GM21737 (cell line): ENCODE data around the gene ITGA6.

ENCODE experiments used
- ATAC-seq: cut with Tn5 transposase; IDR thresholded peaks from one replicate; pipeline ENCODE4 v1.9.1; 2021; ENCODE audit warnings: mild to moderate bottlenecking, moderate library complexity; ENCODE audit not compliant: unreplicated experiment

The ITGA6 gene

DNA sequence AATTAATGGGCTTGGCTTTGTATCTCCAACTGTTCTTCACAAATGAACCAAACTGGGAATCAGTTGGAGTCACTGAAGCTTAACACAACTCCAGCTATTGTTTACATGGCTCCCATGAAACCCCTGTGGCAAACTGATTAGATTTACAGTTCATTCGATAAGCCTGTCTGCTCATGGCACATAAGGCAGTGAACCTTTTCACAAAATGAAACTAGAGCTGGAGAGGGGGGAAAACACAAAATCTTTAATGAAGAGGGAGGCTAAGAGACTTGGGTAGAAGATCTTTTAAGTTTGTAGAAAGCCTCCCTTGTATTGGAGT, 11.6 kb upstream of the ITGA6 start:
- no peak for ATAC-seq

DNA sequence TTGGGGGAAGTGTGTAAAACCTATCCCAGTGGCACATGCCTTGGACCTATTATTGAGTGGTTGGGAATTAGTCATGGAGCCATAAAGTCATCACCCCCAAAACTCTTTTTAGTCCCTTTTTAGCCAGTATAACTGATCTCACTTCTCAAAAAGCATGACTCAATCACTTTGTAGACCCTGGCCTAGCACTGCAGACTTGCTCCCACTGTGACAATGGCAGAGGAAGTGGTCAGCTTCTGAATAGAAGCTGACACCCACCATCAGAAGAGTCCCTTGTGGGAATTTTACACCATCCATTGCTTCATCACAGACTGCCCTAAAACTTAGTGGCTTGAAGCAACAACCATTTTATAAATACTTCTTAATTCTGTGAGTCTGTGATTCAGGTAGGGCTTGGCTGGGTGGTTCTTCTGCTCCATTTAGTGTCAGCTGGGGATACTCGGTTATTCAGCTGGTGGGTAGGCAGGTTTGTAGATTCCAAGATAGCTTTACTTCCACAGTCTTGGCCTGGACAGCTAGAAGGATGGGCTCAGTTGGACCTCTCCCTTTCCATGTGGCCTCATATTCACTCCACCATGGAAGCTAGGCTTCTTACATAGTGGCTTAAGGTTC, 10.8 kb upstream of the ITGA6 start:
- no peak for ATAC-seq

DNA sequence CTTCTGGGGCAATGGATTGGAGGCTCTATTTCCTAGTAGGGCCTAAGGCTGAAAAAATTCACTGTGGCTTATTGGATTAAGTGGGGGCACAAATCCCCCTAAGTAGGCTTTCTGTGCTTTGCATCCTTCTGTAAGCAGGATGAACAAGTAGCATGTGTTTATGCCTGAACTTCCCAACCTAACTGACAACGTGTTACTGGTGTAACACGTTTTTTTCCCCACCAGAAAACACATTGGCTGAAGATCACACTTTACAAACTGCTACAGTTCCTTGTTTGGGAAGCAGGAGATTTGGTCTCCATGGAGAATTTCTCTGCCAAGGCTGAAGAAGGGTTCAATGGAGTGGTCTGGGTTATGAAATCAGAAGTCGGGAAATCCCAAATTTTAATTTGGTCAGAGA, 7.2 kb upstream of the ITGA6 start:
- ATAC-seq, result no peak

DNA sequence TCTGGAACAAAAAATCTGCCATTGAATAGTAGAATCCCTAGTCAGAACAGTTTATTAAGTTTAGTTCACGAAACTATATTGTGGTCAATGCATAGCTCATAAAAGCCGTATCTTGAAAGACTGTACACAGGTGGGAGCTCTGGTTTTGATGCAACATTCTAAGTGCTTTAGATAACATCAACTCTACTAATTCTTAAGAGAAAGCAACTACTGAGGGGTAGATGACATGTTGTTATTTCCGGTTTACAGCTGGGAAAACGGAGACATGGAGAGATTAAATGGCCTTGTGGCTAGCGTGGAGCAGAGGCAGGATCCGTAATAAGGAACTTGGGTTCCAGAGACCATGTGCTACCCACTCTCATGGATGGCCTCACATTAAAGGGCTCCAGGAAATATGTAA, 4.2 kb upstream of the ITGA6 start:
- ATAC-seq, result no peak

DNA sequence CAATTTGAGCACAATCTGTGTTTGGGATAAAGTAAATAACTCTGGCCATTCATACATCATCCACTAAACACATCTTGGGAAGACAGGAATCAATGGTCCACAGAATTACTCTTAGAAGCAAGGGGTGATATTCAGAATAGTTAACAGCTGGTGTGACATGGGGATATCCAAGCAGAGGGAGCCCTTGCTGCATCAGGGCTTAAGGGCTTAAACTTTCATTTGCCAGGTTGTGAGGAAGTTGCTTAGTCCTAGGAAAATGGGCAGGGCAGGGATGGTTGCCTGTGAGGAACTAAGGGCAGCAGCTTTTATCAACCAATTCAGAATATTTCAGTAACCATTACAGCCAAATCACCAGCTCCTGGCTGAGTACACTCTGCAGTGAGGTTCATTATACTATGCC, 2.0 kb upstream of the ITGA6 start:
- ATAC-seq, result no peak

DNA sequence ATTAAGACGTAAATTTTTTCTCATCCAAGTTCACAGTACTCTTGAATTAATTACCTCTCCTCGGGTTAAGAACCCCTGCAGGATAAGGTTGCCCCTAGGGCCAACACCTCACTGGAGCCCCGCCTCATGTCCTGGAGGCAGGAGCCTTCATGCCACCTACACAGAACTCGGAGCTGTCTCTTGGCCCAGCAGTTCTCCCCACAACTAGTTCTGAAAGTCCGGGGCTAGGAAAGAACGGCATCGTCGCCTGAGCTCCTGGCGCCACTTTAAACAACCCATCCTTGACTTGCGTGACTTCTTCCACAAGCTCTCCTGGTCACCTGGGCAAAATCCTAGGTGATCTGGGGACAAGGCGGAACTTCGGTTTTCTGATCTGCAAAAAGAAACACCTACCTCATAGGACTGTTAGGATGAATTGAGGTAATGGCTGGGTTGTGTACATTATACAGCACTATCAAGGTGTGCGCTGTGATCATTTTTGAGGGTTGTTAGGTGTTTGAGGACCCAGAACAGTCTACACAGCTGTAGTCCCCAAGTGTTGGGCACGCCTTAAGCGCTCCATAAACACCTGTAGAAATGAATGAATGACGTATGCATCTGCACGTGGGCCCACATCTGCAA, 641 bp upstream of the ITGA6 start:
- no peak for ATAC-seq

DNA sequence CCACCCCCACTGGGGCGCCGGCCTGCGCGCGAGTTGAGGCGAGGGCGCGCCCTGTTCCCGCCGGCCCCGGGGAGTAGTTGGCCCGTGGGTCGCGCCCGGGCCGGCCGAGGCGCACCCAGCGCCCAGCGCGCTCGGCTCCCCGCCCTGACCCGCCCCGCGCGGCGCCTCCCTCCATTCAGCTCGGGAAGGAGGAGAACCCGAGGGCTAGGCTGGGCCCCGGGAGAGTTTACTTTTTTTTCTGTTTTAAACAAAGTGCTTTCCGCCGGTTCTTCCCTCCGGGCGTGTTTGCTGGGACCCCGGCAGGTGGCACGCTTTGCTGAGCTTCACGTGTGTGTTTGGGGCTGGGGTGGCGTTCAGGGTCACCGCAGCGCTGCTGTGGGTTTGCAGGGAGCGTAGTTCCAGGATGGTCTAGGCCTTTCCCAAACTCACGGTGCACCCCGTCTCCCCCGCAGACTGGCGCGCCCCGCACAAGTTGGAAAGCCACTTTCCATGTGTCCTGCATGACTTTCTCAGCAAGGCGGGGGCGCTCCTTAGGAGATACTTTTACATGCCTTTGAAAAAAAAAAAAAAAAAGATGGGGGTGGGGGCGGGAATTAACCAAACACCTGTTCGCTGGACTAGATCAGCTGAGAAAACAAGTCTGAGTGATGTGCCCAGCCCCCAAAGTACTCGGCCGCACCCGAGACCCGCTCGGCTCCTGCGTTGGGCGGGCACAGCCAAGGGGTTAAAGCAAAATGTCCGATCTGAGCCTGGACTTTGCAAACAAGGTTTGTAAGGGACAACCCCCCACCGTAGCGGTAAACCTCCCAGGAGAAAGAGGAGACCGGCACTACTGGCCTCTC, 825 bp downstream of the ITGA6 start:
- no peak for ATAC-seq

DNA sequence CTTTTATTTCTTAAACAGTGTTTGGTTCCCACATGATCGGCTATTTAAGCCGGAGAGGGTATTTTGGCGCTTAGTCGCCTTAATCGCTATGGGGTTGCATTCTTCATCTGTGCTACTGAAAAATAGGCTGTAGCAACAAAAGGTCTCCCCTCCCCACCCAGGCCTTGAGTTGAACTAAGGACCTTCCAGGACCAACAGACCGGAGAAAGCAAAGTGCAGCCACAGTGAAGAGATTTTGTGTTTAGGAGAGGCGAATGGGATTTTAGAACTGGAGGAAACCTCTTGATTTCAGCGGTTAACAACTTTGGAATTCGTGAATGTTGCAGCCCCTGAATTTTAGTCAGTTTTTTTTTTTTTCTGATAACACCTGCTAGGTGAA, 1.4 kb downstream of the ITGA6 start:
- ATAC-seq, result no peak

DNA sequence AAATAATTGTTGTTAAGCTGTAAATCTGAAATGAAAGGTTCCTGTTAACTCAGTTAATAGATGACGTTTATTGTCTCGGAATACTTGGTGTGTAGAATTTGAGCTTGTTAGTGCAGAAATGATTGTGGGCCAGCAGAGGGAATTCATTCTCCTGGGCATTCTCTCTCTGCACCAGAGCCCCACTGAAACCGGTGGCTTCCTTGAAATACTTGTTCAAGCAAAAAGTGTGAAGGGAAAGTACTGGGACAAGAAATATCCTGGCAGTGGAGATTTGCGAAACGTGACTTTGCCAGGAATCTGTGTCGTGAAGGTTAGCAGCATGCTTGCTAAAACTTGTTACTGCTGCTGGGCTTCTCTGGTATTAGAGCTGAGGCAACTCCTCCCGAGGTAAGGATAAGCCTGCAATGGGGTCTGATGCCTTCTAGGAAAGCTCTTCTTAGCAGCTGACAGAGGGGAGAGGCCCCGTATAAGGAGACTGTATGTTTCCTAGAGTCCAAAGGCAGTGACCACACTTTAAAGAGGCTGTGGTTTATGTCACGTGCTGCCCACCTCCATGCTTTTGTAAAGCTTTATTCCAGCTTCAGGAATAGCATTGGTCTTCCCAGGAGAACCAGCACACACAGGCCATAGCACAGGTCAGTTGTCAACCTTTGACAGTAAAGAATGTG, 2.0 kb downstream of the ITGA6 start:
- ATAC-seq, result no peak

DNA sequence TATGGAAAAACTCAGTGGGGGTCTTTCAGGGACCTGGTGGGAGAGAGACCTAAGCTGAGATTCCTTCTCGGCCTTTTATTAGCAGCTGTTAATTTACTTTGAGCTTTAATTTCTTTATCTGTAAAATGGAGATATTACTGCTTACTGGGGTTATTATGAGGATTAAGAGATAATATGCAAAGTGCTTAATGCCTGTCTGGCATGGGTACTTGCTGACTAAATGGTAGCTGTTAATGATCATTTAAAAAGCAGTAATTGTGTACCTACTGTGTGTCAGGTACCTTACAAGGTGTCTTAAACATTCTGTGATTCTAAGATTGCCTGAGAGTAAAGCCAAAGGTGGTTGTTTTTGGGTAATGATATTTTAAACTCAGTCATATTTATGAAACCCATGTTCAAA, 2.6 kb downstream of the ITGA6 start:
- ATAC-seq, result no peak

DNA sequence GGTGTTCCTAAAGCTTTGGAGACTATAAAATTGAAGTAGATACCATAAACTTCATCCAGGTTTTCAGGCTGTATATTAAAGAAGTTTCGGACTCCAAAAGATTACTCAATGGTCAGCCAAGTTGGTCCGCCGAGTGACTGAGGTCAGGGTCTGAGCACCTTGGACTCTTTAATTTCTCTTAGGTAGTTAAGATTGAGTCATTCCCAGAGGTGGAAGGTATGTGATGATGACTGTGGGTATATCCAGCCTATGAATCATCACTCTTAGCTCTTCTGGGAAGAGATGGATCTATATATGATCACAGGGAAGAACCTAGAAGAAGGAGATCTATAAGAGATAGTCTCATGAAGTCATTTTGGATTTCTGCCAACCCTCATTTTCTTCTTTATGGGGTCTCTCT, 3.3 kb downstream of the ITGA6 start:
- ATAC-seq, result no peak

DNA sequence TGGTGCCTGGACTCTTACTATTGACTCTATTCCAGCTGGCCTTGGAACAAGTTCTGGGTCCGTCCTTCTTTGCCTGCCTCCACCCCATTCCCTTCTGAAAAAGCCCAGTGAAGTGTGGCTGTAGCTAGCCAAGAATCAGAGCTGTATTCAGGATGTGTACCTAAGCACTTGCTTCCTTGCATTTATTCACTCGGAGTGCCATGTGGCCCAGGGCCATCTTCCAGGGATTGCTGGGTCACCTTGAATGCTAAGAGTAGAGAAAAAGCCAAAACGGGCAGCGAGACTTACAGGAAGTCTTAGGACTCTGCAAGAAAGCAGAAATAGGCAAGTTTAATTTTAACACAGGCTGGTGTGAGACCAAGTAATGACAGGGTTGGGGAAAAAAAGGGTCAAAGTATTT, 4.1 kb downstream of the ITGA6 start:
- ATAC-seq, result no peak

DNA sequence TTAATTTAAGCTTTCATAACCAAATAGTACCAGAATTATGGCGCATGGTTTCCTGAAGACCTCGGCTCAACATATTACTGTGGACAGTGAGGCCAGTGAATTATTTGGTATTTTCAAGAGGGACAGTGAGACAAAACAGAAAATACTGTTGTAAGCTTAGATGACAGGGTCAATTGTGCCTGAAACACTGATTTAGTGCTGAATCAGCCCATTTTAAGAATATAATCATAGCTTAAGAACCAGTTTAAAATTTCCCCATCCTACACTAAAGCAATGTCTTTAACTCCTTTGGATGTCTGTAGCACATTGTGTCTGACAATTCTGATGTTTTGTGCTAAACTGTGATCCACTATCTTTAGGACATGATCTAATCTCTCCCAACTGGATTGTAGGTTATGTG, 4.6 kb downstream of the ITGA6 start:
- no peak for ATAC-seq

DNA sequence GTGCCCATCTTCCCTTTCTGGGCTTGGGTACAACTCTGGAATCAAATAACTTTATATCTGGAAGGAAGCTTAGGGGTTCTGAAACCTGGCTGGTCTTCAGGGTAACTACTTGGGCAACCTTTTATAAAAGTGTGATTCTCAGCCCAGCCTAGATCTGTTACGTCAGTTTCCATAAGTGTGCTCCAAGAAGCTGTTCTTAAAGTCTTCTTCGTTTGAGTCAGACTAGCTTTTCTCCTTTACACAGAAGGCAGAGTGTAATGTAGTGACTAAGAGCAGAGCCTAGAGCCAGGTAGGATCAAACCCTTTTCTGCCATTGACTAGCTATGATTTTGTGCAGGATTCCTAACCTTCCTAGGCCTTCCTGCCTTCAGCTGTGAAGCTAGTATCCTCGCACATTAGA, 5.8 kb downstream of the ITGA6 start:
- no peak for ATAC-seq

DNA sequence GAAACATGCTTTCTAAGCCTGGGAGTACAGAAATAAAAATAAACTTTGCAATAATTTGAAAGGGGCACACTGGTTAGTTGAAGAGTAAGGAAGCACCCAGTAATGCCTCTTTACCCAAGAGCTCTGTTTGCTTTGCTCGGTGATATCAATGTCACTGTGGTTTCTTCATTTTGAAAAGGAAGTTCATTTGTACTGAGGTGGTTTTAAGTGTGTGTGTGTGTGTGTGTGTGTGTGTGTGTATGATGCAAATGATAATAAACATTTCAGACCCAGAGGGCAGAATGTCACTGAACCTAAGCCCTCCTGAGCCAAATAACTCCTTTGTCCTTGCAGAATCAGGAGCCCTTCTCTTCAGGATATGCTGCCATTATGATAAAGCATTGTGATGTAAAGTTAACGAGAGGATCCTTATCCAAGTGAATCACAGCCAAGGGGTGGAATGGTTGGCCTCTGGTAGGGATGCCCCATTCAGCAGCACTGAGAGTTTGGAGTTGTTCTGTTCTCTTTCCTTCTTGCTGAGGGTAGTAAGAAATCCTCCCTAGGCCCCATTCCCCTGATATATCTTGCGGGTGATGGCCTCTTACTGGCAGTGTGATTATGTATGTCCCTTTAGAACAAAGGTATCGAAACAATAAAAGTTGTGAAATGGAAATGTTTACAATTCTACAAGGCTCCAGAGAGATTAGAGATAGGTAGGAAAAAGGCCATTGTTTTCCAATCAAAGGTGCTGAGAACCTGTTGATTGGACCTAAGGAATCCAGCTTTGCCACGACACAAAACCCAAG, 7.6 kb downstream of the ITGA6 start:
- no peak for ATAC-seq

DNA sequence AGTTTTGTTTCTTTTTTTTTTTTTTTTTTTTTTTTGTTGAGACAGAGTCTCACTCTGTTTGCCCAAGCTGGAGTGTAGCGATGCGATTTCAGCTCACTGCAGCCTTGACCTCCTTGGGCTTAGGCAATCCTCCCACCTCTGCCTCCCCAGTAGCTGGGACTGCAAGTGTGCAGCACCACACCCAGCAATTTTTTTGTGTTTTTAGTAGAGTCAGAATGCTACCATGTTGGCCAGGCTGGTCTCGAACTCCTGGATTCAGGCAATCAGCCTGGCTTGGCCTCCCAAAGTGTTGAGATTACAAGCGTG, 8.2 kb downstream of the ITGA6 start:
- ATAC-seq, result no peak

DNA sequence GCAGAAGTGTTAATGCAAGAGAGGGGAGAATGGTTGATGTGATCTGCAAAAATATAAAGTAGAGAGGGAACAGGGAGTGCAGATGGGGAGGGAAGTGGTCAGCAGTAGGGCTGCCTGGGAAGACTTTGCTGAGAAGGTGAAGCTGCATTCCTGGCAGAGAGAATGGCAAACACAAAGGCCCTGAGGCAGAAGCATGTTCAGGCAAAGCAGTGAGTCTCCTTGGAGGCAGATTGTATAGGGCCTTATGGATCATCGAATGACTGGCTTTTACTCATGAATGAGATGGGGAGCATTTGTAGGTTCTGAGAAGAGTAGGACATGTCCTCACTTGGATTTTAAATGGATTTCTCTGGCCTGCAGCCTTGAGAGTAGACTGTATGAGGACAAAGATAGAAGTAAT, 9.5 kb downstream of the ITGA6 start:
- ATAC-seq, result no peak

DNA sequence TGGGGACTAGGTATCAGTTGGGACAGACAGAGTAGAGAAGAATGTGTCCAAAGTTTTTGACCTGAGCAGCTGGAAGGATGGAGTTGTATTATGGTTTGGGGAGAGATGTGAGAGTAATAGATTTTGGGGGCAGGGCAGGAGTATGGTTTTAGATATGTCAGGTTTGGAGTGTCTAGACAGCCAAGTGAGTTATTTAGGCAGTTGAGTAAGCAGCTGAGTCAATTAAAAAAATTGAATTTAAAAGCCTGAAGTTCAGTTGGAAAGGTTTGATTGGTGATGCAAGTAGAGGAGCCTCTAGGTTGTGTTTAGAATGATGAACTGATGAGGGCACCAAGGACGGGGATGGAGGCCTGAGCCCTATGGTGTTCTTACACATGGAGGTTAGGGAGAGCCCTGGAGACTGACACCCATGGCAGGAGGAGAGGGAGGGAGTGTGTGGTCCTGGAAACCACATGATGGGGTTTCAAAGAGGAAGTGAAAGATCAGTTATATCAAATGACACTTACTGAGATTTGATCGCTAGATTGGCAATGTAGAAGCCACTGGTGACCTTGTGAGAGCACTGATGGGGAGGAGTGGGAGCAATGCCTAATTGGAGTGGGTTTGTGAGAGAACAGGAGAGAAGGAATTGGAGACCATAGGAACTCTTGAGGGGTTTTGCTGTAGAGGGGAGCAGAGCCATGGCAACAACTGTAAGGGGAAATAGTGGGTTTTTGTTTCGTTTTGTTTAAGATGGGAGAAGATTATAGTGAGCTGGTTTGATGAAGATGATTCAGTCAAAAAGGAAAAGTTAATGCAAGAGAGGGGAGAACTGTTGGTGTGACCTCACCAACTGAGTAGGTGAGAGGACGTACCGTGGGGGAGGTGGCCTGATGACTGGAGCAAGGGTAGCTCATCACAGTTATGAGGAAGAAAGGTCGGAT, 10.3 kb downstream of the ITGA6 start:
- ATAC-seq, result peak; percentile 52

DNA sequence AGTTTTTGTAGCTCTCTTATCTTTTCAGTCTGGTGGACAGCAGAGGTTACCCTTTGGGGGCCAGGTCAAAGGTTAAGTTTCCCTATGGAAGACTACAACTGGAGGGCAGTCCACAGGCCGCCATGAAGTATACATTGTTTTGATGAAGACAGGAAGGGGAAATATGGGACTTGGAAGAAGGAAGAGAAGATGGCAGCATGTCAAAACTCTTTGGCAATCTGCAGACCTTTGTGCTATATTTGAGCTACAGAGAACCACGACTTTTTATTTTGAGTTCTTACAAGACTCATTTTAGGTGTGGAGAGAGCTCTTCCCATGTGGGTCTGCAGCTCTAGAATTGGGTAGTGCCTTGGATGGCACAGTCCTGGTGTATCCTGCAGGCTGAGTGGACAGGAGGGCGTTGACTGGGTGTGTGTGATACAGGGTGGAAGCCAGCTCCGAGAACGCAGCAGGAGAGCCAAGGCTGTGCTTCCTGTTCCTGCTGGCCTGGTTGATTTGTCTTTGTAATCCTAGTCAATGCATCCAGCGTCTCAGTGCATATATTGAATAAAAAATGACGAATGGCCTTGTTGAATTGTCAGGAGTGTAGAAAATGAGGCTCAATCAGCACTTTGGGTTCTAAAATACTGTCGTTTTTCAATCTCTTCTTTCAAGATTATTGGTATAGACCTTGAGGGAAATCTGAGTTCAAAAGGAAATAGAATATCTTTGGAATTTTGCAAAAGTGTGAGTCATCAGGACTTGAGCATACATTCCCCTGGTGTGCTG, 11.5 kb downstream of the ITGA6 start:
- no peak for ATAC-seq

DNA sequence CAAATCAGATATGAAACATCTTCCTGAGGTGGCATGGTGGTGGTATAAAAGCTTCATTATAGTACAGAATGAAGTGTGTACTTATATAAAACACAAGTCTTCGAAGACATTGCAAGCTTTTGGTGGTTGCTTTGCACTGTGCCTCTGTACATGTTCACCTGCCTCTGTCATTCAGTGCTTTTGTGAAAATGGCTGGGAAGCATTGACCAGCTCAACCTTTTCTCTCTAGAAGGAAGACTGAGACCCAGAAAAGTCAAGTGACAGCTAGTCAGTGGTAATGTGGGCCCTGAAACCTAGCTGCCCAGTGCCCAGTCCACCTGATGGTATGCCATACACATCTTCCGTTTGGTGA, 12.1 kb downstream of the ITGA6 start:
- ATAC-seq, result no peak
